Measurements from ENCODE around the gene WDR38. TPM values are rescaled to one million over a fixed set of nuclear protein-coding genes. Genes with fewer than 3 reads are reported as not detected.

The WDR38 gene
- total RNA-seq, 1 experiment from 2014 or later: not detected

- H3K36me3 Mint-ChIP-seq (ENCODE audit: insufficient read depth, unreplicated experiment): peaks cover 30% of the 10 kb centered on the region
- H3K4me1 ChIP-seq: no peaks in the 10 kb centered on the region
- no peak overlapping the region for H3K27ac Mint-ChIP-seq (ENCODE audit: unreplicated experiment)
- H3K4me3 ChIP-seq (ENCODE audit: low read depth, low read length): no peak overlapping the region
- no peak overlapping the region for H3K4me3 Mint-ChIP-seq (ENCODE audit: unreplicated experiment)
- no peaks in the 10 kb centered on the region for H3K9me3 ChIP-seq
- no TSS peak for BruUV-seq (replicated peaks)
- DNase-seq: no peak
- H3K27me3 Mint-ChIP-seq (ENCODE audit: insufficient read depth, unreplicated experiment): no peaks in the 10 kb centered on the region
- no peaks in the 10 kb centered on the region for H3K36me3 ChIP-seq (ENCODE audit: control insufficient read depth, insufficient read depth, low read length)
- no peaks in the 10 kb centered on the region for H3K9me3 Mint-ChIP-seq (ENCODE audit: unreplicated experiment)
- ChIA-PET POLR2A (no interaction called here), CTCF (no interaction called here)
- H3K27me3 ChIP-seq (replicated peaks; ENCODE audit: control insufficient read depth, insufficient read depth, low read length): no peaks in the 10 kb centered on the region
- no peaks in the 10 kb centered on the region for H3K4me1 Mint-ChIP-seq (ENCODE audit: low read depth, unreplicated experiment)
- intact Hi-C loops (cut with micrococcal nuclease; ENCODE audit: unreplicated experiment): no loop called here
- no peak for TF ChIP-seq CTCF (IDR thresholded peaks at IDR 0.05; ENCODE audit: insufficient read depth in 1 of 2, low read depth in 1 of 2, low read length in 1 of 2, severe bottlenecking in 1 of 2, unreplicated experiment in 1 of 2)
Measured at GRCh38 chr9:124886866-124887492, 33.7 kb downstream of the WDR38 start.

GRCh38 chr9:124887832-124888231 lies 34.6 kb downstream of the WDR38 start:
- H3K27ac Mint-ChIP-seq (ENCODE audit: unreplicated experiment): no peak overlapping the region
- TF ChIP-seq CTCF (IDR thresholded peaks at IDR 0.05; ENCODE audit: insufficient read depth in 1 of 2, low read depth in 1 of 2, low read length in 1 of 2, severe bottlenecking in 1 of 2, unreplicated experiment in 1 of 2): no peak
- Histone ChIP-seq H3K9me3 (no peaks in the 10 kb centered on the region), H3K4me1 (no peaks in the 10 kb centered on the region), H3K36me3 (ENCODE audit: control insufficient read depth, insufficient read depth, low read length) (no peaks in the 10 kb centered on the region), H3K4me3 (ENCODE audit: low read depth, low read length) (no peak overlapping the region), H3K27me3 (replicated peaks; ENCODE audit: control insufficient read depth, insufficient read depth, low read length) (no peaks in the 10 kb centered on the region)
- POLR2A ChIA-PET: no interaction called here
- DNase-seq: no peak
- CTCF ChIA-PET: no interaction called here
- intact Hi-C loops (cut with micrococcal nuclease; ENCODE audit: unreplicated experiment): no loop called here
- H3K36me3 Mint-ChIP-seq (ENCODE audit: insufficient read depth, unreplicated experiment): peaks cover 30% of the 10 kb centered on the region
- no peaks in the 10 kb centered on the region for H3K27me3 Mint-ChIP-seq (ENCODE audit: insufficient read depth, unreplicated experiment)
- no peaks in the 10 kb centered on the region for H3K4me1 Mint-ChIP-seq (ENCODE audit: low read depth, unreplicated experiment)
- H3K9me3 Mint-ChIP-seq (ENCODE audit: unreplicated experiment): no peaks in the 10 kb centered on the region
- BruUV-seq (replicated peaks): no TSS peak
- H3K4me3 Mint-ChIP-seq (ENCODE audit: unreplicated experiment): no peak overlapping the region

GRCh38 chr9:124889006-124889405 lies 35.7 kb downstream of the WDR38 start:
- intact Hi-C loops (cut with micrococcal nuclease; ENCODE audit: unreplicated experiment): no loop called here
- Mint-ChIP-seq H3K4me3 (ENCODE audit: unreplicated experiment) (no peak overlapping the region), H3K4me1 (ENCODE audit: low read depth, unreplicated experiment) (no peaks in the 10 kb centered on the region), H3K27ac (ENCODE audit: unreplicated experiment) (no peak overlapping the region), H3K27me3 (ENCODE audit: insufficient read depth, unreplicated experiment) (no peaks in the 10 kb centered on the region), H3K36me3 (ENCODE audit: insufficient read depth, unreplicated experiment) (peaks cover 32% of the 10 kb centered on the region), H3K9me3 (ENCODE audit: unreplicated experiment) (no peaks in the 10 kb centered on the region)
- Histone ChIP-seq H3K27me3 (replicated peaks; ENCODE audit: control insufficient read depth, insufficient read depth, low read length) (no peaks in the 10 kb centered on the region), H3K4me3 (ENCODE audit: low read depth, low read length) (no peak overlapping the region), H3K4me1 (no peaks in the 10 kb centered on the region), H3K36me3 (ENCODE audit: control insufficient read depth, insufficient read depth, low read length) (no peaks in the 10 kb centered on the region), H3K9me3 (no peaks in the 10 kb centered on the region)
- TF ChIP-seq CTCF (IDR thresholded peaks at IDR 0.05; ENCODE audit: insufficient read depth in 1 of 2, low read depth in 1 of 2, low read length in 1 of 2, severe bottlenecking in 1 of 2, unreplicated experiment in 1 of 2): no peak
- POLR2A ChIA-PET: no interaction called here
- DNase-seq: no peak
- BruUV-seq (replicated peaks): no TSS peak
- CTCF ChIA-PET: no interaction called here

All from Caco-2 (cell line).